Tibial nerve (tissue), 4 donors: ENCODE results near the gene SURF4. TPM values are rescaled to one million over a fixed set of nuclear protein-coding genes. Genes with fewer than 3 reads are reported as not detected.

Experiments
- DNase-seq, 2 donors: peaks; one replicate each; pipeline ENCODE4 v3.0.0-alpha.2; 2019; ENCODE audit warnings: low spot score in 2 of 2
- H3K27ac ChIP-seq, 4 donors: fragments of 200-600 bp; sonication (generic) in 3 of 4; one replicate each; pipeline ENCODE4 v1.5.1; 2017 to 2019; ENCODE audit warnings: mild to moderate bottlenecking in 1 of 4
- H3K27me3 ChIP-seq, 2 donors: fragments of 200-600 bp; sonication (generic) in 1 of 2; one replicate each; pipeline versions ENCODE4 v1.5.1 to v1.6.0; 2017 to 2019
- H3K36me3 ChIP-seq, 3 donors: fragments of 200-600 bp; sonication (generic); one replicate each; pipeline ENCODE4 v1.5.1; 2018 to 2019
- H3K4me1 ChIP-seq, 4 donors: fragments of 200-600 bp; sonication (generic) in 3 of 4; one replicate each; pipeline ENCODE4 v1.5.1; 2017 to 2019
- H3K4me3 ChIP-seq, 4 donors: fragments of 200-600 bp; sonication (generic) in 3 of 4; one replicate each; pipeline ENCODE4 v1.5.1; 2017 to 2019; ENCODE audit warnings: mild to moderate bottlenecking in 1 of 4, moderate library complexity in 1 of 4
- H3K9me3 ChIP-seq, 4 donors: fragments of 200-600 bp; sonication (generic) in 3 of 4; one replicate each; pipeline ENCODE4 v1.5.1; 2017 to 2019
- EP300 ChIP-seq, 2 donors: sonication (generic); formaldehyde crosslinking; IDR thresholded peaks; one replicate each; pipeline ENCODE4 v1.6.1; 2017; ENCODE audit warnings: antibody characterized with exemption in 2 of 2, mild to moderate bottlenecking in 1 of 2
- POLR2A ChIP-seq, 2 donors: fragments of 450-650 bp; IDR thresholded peaks; one replicate each; pipeline ENCODE4 v1.6.1; 2017; ENCODE audit warnings: antibody characterized with exemption in 2 of 2, mild to moderate bottlenecking in 2 of 2, moderate library complexity in 2 of 2
- WGBS, 2 donors: methylation state at CpG; one replicate each; pipeline ENCODE4 v1.1.5; 2018; 5-methylcytosine and 5-hydroxymethylcytosine counted together
- total RNA-seq, 4 donors: library from RNA; depleted of rRNA; stranded (reverse); fragments of >200 nt; gene quantifications; one replicate each; pipeline ENCODE4 v1.1.0, GENCODE V29; 2016
- TF ChIP-seq, protein P1 (sequence below), 5 experiments: fragments of 200-600 bp in 3 of 5; fragments of 450-650 bp in 2 of 5; sonication (generic) in 3 of 5; IDR thresholded peaks; one replicate each; pipeline ENCODE4 v1.5.1; 2016 to 2019; ENCODE audit warnings: antibody characterized with exemption in 5 of 5, mild to moderate bottlenecking in 3 of 5, moderate library complexity in 2 of 5

SURF4 gene
- total RNA-seq, 4 donors from 2014 or later: 102 to 213 (median 123) TPM

DNA sequence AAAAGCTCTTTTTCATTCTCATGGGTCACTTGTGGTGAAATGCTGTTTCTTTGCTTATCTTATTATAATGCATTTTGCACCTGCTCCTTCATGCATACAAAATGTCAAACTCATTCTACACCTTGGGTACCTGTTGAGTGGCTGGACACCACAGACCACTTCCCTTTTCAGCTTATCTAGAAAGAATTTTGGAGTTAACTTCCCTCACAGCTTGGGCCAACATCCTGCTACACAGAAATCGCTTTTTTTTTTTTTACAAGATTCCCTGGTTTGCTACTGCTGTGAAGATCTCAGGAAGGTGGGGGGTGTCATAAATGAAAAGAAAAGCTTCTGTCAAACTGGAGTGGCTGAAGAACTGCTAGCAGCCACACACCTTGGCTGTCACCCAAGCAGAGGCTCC lies 39.3 kb upstream of the SURF4 start:
- H3K27me3 ChIP-seq: no peaks in the 10 kb centered on the region
- peaks cover 0 to 58% (median 19%) of the 10 kb centered on the region in 3 donors for H3K36me3 ChIP-seq
- no peaks in the 10 kb centered on the region for H3K9me3 ChIP-seq
- DNase-seq: no peak
- no peak overlapping the region for H3K4me3 ChIP-seq
- H3K4me1 ChIP-seq: peaks cover 0 to 33% (median 13%) of the 10 kb centered on the region in 4 donors
- H3K27ac ChIP-seq: no peak overlapping the region
- no peak for TF ChIP-seq EP300 (IDR thresholded peaks at IDR 0.05)
- TF ChIP-seq, protein P1, sequence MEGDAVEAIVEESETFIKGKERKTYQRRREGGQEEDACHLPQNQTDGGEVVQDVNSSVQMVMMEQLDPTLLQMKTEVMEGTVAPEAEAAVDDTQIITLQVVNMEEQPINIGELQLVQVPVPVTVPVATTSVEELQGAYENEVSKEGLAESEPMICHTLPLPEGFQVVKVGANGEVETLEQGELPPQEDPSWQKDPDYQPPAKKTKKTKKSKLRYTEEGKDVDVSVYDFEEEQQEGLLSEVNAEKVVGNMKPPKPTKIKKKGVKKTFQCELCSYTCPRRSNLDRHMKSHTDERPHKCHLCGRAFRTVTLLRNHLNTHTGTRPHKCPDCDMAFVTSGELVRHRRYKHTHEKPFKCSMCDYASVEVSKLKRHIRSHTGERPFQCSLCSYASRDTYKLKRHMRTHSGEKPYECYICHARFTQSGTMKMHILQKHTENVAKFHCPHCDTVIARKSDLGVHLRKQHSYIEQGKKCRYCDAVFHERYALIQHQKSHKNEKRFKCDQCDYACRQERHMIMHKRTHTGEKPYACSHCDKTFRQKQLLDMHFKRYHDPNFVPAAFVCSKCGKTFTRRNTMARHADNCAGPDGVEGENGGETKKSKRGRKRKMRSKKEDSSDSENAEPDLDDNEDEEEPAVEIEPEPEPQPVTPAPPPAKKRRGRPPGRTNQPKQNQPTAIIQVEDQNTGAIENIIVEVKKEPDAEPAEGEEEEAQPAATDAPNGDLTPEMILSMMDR (IDR thresholded peaks at IDR 0.05): no peak
- no peak for TF ChIP-seq POLR2A (IDR thresholded peaks at IDR 0.05)
- WGBS, 2 donors: 79 to 81% methylated on average over 1 of the region's 1 CpG

DNA sequence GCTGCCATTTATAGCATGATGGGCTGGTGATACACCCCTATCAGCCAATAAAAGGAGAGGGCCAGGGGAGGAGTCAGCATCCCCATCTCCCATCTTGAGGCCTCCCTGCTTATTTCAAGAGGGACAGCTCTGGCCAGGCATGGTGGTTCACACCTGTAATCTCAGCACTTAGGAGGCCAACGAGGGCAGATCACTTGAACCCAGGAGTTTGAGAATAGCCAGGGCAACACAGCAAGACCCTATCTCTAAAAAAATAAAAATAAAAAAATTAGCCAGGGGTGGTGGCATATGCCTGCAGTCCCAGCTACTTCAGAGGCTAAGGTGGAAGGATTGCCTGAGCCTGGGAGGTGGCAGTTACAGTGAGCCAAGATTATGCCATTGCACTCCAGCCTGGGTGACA lies 32.2 kb upstream of the SURF4 start:
- Histone ChIP-seq H3K36me3 (peaks cover 0 to 98% (median 29%) of the 10 kb centered on the region in 3 donors), H3K9me3 (no peaks in the 10 kb centered on the region), H3K4me3 (no peak overlapping the region), H3K27me3 (no peaks in the 10 kb centered on the region), H3K27ac (no peak overlapping the region), H3K4me1 (no peaks in the 10 kb centered on the region)
- DNase-seq: no peak
- 95 to 100% methylated on average over 1 of the region's 1 CpG for WGBS, 2 donors
- TF ChIP-seq POLR2A (IDR thresholded peaks at IDR 0.05) (no peak), EP300 (IDR thresholded peaks at IDR 0.05) (no peak)
- TF ChIP-seq, protein P1 (IDR thresholded peaks at IDR 0.05): no peak

DNA sequence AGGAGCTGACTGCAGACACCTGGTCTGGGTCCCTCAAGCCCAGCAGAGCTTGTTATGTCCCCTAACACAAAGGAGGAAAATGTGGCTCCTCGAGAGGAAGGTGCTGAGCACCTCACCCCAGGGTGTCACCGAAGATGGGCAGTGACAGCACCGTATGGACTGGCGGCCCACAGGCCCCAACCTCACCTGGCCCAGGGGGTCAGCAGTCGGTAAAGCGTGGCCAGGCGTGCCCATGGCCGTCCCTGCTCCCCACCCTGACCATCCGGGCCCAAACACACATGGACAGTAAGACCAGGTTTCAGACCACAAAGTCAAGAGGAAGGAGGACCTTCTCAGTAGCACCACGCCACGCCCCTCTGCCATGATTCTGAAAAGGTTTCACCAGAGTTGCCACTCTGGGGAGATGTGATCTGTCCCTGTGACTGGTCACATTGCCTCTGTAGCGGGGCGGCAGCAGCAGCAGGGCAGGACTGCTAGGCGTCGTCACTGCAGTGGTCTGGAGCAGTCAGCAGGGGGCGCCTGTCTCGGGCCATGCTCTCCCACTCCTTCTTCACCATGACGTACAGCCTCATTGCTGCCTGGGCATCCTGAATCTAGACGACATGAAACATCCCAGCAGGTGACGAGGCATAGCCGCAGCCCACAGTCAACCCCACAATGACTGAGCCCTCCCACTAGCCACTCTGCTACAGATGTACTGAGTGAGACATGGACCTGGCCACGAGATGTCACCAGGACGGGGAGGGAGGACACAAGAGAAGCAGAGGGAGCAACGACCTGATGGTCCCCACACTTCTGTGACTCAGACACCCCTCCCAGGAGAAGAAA lies 30.8 kb upstream of the SURF4 start:
- Histone ChIP-seq H3K27ac (no peak overlapping the region), H3K4me1 (no peaks in the 10 kb centered on the region), H3K9me3 (no peaks in the 10 kb centered on the region), H3K4me3 (no peak overlapping the region), H3K27me3 (no peaks in the 10 kb centered on the region), H3K36me3 (peaks cover 0 to 97% (median 20%) of the 10 kb centered on the region in 3 donors)
- peak; percentile 39 to 61 for DNase-seq
- 53% methylated on average over 19 to 23 of the region's 24 CpGs for WGBS, 2 donors
- TF ChIP-seq POLR2A (IDR thresholded peaks at IDR 0.05) (no peak), EP300 (IDR thresholded peaks at IDR 0.05) (no peak)
- TF ChIP-seq, protein P1 (IDR thresholded peaks at IDR 0.05): peak; percentile 77 to 89 (median 85)

DNA sequence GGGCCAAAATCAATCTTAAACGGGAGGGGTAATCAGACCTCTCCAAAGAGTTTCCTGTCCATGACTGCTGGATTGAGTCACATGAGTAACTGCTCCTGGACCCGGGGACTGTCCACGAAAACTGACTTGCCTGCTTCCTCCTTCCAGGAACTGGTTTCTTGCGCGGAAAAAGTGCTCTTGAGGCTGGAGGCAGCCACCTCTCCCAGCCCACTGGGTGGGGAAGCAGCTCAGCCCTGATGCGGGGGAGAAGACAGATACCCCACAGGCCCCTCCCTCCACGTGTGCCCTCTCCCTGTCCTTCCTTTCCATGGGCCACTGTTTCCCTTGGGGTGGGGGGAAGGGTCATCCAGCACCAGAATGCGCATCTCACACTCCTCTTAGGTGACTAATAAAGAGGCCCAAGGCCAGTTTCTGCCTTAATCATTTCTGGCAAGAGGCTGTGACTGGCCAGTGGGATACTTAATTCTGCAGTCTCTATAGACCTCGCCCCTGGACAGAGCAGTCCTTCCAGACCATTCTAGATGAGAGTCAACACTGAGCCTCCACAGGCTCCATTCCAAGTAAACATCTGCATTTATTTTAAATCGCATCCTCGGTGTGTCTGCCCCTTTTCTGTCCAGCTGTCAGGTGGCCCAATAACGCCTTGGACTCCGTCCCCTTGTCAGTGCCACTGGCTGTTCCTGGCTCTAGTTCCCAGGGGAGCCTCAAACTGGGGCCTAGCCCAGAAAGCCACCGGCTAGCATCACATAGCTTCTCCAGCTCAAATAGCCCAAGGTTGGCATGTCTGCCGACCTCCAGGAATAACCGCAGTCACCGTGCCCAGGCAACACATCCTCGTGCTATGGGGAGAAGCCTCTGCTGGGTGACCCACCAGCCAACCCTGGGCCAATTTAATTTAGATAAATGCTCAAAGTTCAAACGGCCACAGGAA lies 29.9 kb upstream of the SURF4 start:
- no peak for DNase-seq
- H3K27ac ChIP-seq: no peak overlapping the region
- no peaks in the 10 kb centered on the region for H3K4me1 ChIP-seq
- TF ChIP-seq EP300 (IDR thresholded peaks at IDR 0.05): no peak
- WGBS, 2 donors: 78 to 84% methylated on average over 18 to 19 of the region's 19 CpGs
- no peak overlapping the region for H3K4me3 ChIP-seq
- peaks cover 0 to 94% (median 15%) of the 10 kb centered on the region in 3 donors for H3K36me3 ChIP-seq
- H3K9me3 ChIP-seq: no peaks in the 10 kb centered on the region
- H3K27me3 ChIP-seq: no peaks in the 10 kb centered on the region

DNA sequence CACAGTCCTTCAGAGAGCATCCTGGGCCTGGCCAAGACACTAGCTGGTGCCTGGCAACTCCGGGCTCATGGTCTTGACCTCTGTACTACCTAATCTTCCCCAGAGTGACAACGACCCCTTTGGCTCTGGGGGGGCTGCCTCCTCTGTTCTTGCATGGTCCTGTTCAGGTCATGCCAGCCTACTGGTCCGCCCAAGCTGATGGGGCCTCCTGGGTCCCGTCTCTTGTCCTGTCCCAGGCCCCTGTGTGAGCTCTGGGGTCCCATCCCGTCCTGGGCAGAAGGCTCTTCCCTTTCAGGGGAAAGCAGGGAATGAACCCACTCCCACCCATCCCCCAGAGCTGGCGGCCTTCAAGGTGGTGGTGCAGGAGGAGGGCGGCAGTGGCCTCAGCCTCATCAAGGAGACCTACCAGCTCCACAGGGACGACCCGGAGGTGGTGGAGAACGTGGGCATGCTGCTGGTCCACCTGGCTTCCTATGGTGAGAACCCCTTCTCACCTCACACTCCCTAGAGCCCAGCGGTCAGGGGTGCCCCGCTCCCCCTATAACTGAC lies 28.7 kb upstream of the SURF4 start:
- Histone ChIP-seq H3K36me3 (peaks cover 0 to 91% (median 11%) of the 10 kb centered on the region in 3 donors), H3K27me3 (no peaks in the 10 kb centered on the region), H3K4me1 (no peaks in the 10 kb centered on the region), H3K9me3 (no peaks in the 10 kb centered on the region), H3K27ac (no peak overlapping the region), H3K4me3 (no peak overlapping the region)
- TF ChIP-seq, protein P1 (IDR thresholded peaks at IDR 0.05): no peak
- TF ChIP-seq POLR2A (IDR thresholded peaks at IDR 0.05) (no peak), EP300 (IDR thresholded peaks at IDR 0.05) (no peak)
- no peak for DNase-seq
- 80 to 85% methylated on average over 4 to 12 of the region's 12 CpGs for WGBS, 2 donors
